GM12878 (cell line): ENCODE results near the gene KCNIP3. TPM values are rescaled to one million over a fixed set of nuclear protein-coding genes. Genes with fewer than 3 reads are reported as not detected.
A peak's percentile ranks its signal among the peaks of the same experiment; 100 is the strongest.

Experiments
- ATAC-seq: fragments of 200-7000 bp; cut with Tn5 transposase; 3 replicates; pipeline ENCODE4 v1.9.1; 2020; ENCODE audit warnings: mild to moderate bottlenecking, moderate library complexity
- BruUV-seq: library from RNA; stranded (reverse); fragments of 400-500 nt; replicated peaks from 2 replicates; lab custom pipeline; 2021; lab: Mats Ljungman, UMichigan
- CTCF ChIA-PET: fragments of 300-600 bp; sonication (Branson Sonifier 250); formaldehyde crosslinking; extraction: SDS; loops from one replicate; lab custom pipeline; 2021; ENCODE audit warnings: inconsistent platforms; lab: Yijun Ruan, JAX
- POLR2A ChIA-PET: fragments of 350-600 bp; formaldehyde crosslinking; extraction: SDS; loops from one replicate; lab custom pipeline; 2021; ENCODE audit warnings: inconsistent platforms; lab: Charles Lee
- RAD21 ChIA-PET: fragments of 300-600 bp; sonication (Branson Sonifier 250); formaldehyde crosslinking; loops from one replicate; lab custom pipeline; 2023; ENCODE audit warnings: antibody characterized with exemption; ENCODE audit not compliant: unreplicated experiment; lab: Charles Lee
- SMC1A ChIA-PET: fragments of 300-600 bp; sonication (Branson Sonifier 250); formaldehyde crosslinking; loops from one replicate; lab custom pipeline; 2023; ENCODE audit not compliant: unreplicated experiment, uncharacterized antibody; lab: Charles Lee
- DNase-seq: peaks from one replicate; pipeline ENCODE4 v3.0.0-alpha.2; 2011; ENCODE audit warnings: low read depth, low spot score
- FAIRE-seq: peaks from 3 replicates; lab custom pipeline; 2011; peaks lifted over from hg19 to GRCh38; lab: Jason Lieb, UNC
- H2AFZ ChIP-seq: 2 replicates; pipeline ENCODE4 v1.6.0; 2011; ENCODE audit warnings: low read depth, low read length, control low read depth; ENCODE audit not compliant: control insufficient read depth
- H3K27ac ChIP-seq: 2 replicates; pipeline ENCODE4 v1.5.1; 2011; ENCODE audit warnings: control low read depth; ENCODE audit not compliant: control insufficient read depth, insufficient read depth
- H3K27me3 ChIP-seq, 2 experiments: replicated peaks in 1 of 2; 2 replicates each; pipeline versions ENCODE4 v1.6.0 to v1.6.1; 2011; ENCODE audit warnings: low read length in 1 of 2; ENCODE audit not compliant: control insufficient read depth in 2 of 2, insufficient read depth in 2 of 2
- H3K36me3 ChIP-seq, 2 experiments: 2 replicates each; pipeline ENCODE4 v1.5.1; 2011; ENCODE audit warnings: low read length in 1 of 2; ENCODE audit not compliant: control insufficient read depth in 2 of 2, insufficient read depth in 2 of 2
- H3K4me1 ChIP-seq: 2 replicates; pipeline ENCODE4 v1.6.1; 2011; ENCODE audit warnings: mild to moderate bottlenecking, low read length, moderate library complexity, mixed read lengths; ENCODE audit not compliant: control insufficient read depth, insufficient read depth
- H3K4me2 ChIP-seq: 2 replicates; pipeline ENCODE4 v1.6.0; 2011; ENCODE audit warnings: control low read depth; ENCODE audit not compliant: control insufficient read depth, insufficient read depth
- H3K4me3 ChIP-seq: fragments of 200-600 bp; sonication (generic); 2 replicates; pipeline ENCODE4 v1.5.1; 2016
- H3K79me2 ChIP-seq: 2 replicates; pipeline ENCODE4 v1.6.0; 2011; ENCODE audit warnings: low read length; ENCODE audit not compliant: control insufficient read depth, insufficient read depth
- H3K9ac ChIP-seq: 2 replicates; pipeline ENCODE4 v1.8.0; 2011; ENCODE audit warnings: low read length, control low read depth, mixed read lengths; ENCODE audit not compliant: control insufficient read depth, insufficient read depth
- H3K9me3 ChIP-seq: replicated peaks from 3 replicates; pipeline ENCODE4 v1.5.1; 2011; ENCODE audit warnings: mild to moderate bottlenecking, low read length; ENCODE audit not compliant: control insufficient read depth, insufficient read depth
- H4K20me1 ChIP-seq: 2 replicates; pipeline ENCODE4 v1.6.0; 2011; ENCODE audit not compliant: control insufficient read depth, insufficient read depth
- BRCA1 ChIP-seq: IDR thresholded peaks from 2 replicates; pipeline ENCODE4 v1.6.1; 2011; ENCODE audit warnings: low read depth, low read length, improper control_type of control experiment
- CBX3 ChIP-seq: fragments of 200-600 bp; sonication (generic); IDR thresholded peaks from 2 replicates; pipeline ENCODE4 v1.6.1; 2016; ENCODE audit warnings: low read depth, borderline replicate concordance
- EZH2 ChIP-seq: IDR thresholded peaks from 2 replicates; pipeline ENCODE4 v1.6.1; 2012; ENCODE audit warnings: low read depth, mild to moderate bottlenecking, control low read depth, inconsistent platforms, low read length, borderline replicate concordance; ENCODE audit not compliant: control insufficient read depth
- GABPA ChIP-seq: IDR thresholded peaks from 2 replicates; pipeline ENCODE4 v1.6.1; 2014; ENCODE audit warnings: antibody characterized with exemption, low read depth, mild to moderate bottlenecking, inconsistent platforms
- IKZF2 ChIP-seq, 2 experiments: fragments of 450-650 bp; IDR thresholded peaks; 2 replicates each; pipeline ENCODE4 v1.6.1; 2017; ENCODE audit warnings: mild to moderate bottlenecking in 2 of 2, moderate library complexity in 2 of 2
- IRF4 ChIP-seq: IDR thresholded peaks from 2 replicates; pipeline ENCODE4 v1.6.1; 2011; ENCODE audit warnings: low read depth, low read length
- MLLT1 ChIP-seq: fragments of 450-650 bp; IDR thresholded peaks from 2 replicates; pipeline ENCODE4 v1.6.1; 2016; ENCODE audit warnings: mild to moderate bottlenecking
- MTA3 ChIP-seq: IDR thresholded peaks from 2 replicates; pipeline ENCODE4 v1.6.1; 2012; ENCODE audit warnings: low read length, inconsistent platforms, borderline replicate concordance
- NFXL1 ChIP-seq: fragments of 450-650 bp; IDR thresholded peaks from 2 replicates; pipeline ENCODE4 v1.6.1; 2017; ENCODE audit warnings: antibody characterized with exemption, mild to moderate bottlenecking, borderline replicate concordance
- PAX8 ChIP-seq: fragments of 450-650 bp; IDR thresholded peaks from 2 replicates; pipeline ENCODE4 v1.6.1; 2017; ENCODE audit warnings: mild to moderate bottlenecking, moderate library complexity
- POLR2AphosphoS5 ChIP-seq: IDR thresholded peaks from 2 replicates; pipeline ENCODE4 v1.6.1; 2011; ENCODE audit warnings: mild to moderate bottlenecking, low read length, inconsistent platforms
- STAT3 ChIP-seq: IDR thresholded peaks from 2 replicates; pipeline ENCODE4 v1.6.1; 2011; ENCODE audit warnings: low read depth, low read length, improper control_type of control experiment
- YBX1 ChIP-seq: fragments of 450-650 bp; IDR thresholded peaks from 2 replicates; pipeline ENCODE4 v1.6.1; 2016; ENCODE audit warnings: antibody characterized with exemption
- ZNF592 ChIP-seq: fragments of 450-650 bp; IDR thresholded peaks from 2 replicates; pipeline ENCODE4 v1.6.1; 2017; ENCODE audit warnings: mild to moderate bottlenecking, moderate library complexity
- ZNF622 ChIP-seq: fragments of 450-650 bp; IDR thresholded peaks from 2 replicates; pipeline ENCODE4 v1.6.1; 2017; ENCODE audit warnings: mild to moderate bottlenecking, inconsistent platforms
- WGBS: methylation state at CpG from one replicate; pipeline ENCODE4 v1.1.6; 2016; ENCODE audit warnings: low lambda C conversion rate; ENCODE audit not compliant: insufficient replicate concordance, insufficient coverage; ENCODE audit errors: missing lambda C conversion rate; 5-methylcytosine and 5-hydroxymethylcytosine counted together
- in situ Hi-C: fragments of 300-500 bp; cut with MboI; formaldehyde crosslinking; loops from 9 replicates; pipeline ENCODE4 v1.14.3; 2018; ENCODE audit warnings: mixed read lengths
- intact Hi-C: fragments of 100-400 bp; cut with micrococcal nuclease; formaldehyde crosslinking; loops from one replicate; pipeline ENCODE4 v1.14.2; 2022; ENCODE audit not compliant: unreplicated experiment
- polyA plus RNA-seq, 11 experiments: library from polyadenylated mRNA; depleted of rRNA in 4 of 11; unstranded in 6 of 11; stranded (reverse) in 5 of 11; fragments of >200 nt; fragmentation: Nextera tagmentation in 4 of 11; fragmentation: Illumina TruSeq in 1 of 11; extraction: Ambion mirVana in 4 of 11; extraction: Trizol in 1 of 11; gene quantifications; 1 replicate in 1 of 11; 2 replicates in 10 of 11; pipeline versions ENCODE4 v1.2.1 to v1.2.3, GENCODE V29; 2011 to 2016; ENCODE audit warnings: inconsistent platforms in 2 of 11, missing spikeins in 2 of 11, low read depth in 1 of 11
- total RNA-seq, 4 experiments: library from RNA; depleted of rRNA in 3 of 4; stranded (reverse); fragments of >200 nt in 3 of 4; fragmentation: Illumina TruSeq in 1 of 4; extraction: Trizol in 1 of 4; gene quantifications; 2 replicates each; pipeline versions ENCODE4 v1.2.1 to v1.2.3, GENCODE V29; 2013 to 2021
- TF ChIP-seq, protein P1 (sequence below): fragments of 450-650 bp; formaldehyde crosslinking; IDR thresholded peaks from 2 replicates; pipeline ENCODE4 v1.5.0; 2022; ENCODE audit warnings: mild to moderate bottlenecking, missing genetic modification characterization

The KCNIP3 gene
- total and polyA plus RNA-seq, 10 of the 15 experiments (the other 5 are each of a cell fraction or from before 2014, with no cell fraction given) = not detected

DNA sequence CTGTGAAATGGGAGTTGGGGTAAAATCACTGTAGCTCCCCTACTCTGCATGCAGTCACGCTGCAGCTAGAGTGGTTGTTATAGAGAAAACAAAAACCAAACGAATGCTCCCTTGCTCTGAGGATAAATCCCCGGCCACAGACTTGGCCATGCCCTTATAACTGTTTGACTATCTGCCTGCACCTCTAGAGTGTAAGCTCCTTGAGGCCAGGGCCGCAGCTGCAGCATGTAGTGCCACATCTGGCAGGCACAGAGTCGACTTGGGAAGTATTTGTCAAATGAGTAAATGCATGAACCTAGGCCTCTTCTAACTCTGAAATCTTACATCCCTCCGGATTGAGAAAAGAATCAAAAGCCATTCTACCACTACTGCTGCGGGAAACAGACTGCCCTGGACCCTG is 35.9 kb downstream of the KCNIP3 start (continued):
- no peak for TF ChIP-seq IKZF2 (IDR thresholded peaks at IDR 0.05)
- TF ChIP-seq, all 136 proteins: peak for 0

GRCh38 chr2:95333888-95334338 is 36.8 kb downstream of the KCNIP3 start:
- no peak overlapping the region for H3K4me2 ChIP-seq
- H3K9me3 ChIP-seq = no peaks in the 10 kb centered on the region
- no peak overlapping the region for H3K27ac ChIP-seq
- ChIA-PET POLR2A (no interaction called here), CTCF (no interaction called here), SMC1A (no interaction called here), RAD21 (interaction anchor here (1.2 kb wide), 1 partner anchor 11 kb away, joined by 3 read pairs; no protein-coding TSS in a partner anchor)
- in situ Hi-C loops = no loop called here
- no peak for DNase-seq
- no peak overlapping the region for H3K9ac ChIP-seq
- H3K27me3 ChIP-seq = no peaks in the 10 kb centered on the region; a peak in 1 of 4 replicates
- no peaks in the 10 kb centered on the region for H3K79me2 ChIP-seq
- no TSS peak for BruUV-seq
- ATAC-seq = peak; percentile 50
- H3K36me3 ChIP-seq = no peaks in the 10 kb centered on the region
- intact Hi-C loops = no loop called here
- H4K20me1 ChIP-seq = no peaks in the 10 kb centered on the region
- WGBS = 29% methylated on average over 11 of the region's 11 CpGs
- no peak overlapping the region for H3K4me3 ChIP-seq
- no peaks in the 10 kb centered on the region for H3K4me1 ChIP-seq
- no peak for FAIRE-seq
- no peak overlapping the region for H2AFZ ChIP-seq
- TF ChIP-seq BRCA1 (no peak), MLLT1 (no peak), PAX8 (no peak), POLR2AphosphoS5 (no peak), YBX1 (no peak), ZNF592 (no peak), IRF4 (no peak), MTA3 (no peak), STAT3 (no peak), EZH2 (no peak), CBX3 (no peak), NFXL1 (no peak), ZNF622 (no peak), GABPA (no peak)
- TF ChIP-seq, protein P1, sequence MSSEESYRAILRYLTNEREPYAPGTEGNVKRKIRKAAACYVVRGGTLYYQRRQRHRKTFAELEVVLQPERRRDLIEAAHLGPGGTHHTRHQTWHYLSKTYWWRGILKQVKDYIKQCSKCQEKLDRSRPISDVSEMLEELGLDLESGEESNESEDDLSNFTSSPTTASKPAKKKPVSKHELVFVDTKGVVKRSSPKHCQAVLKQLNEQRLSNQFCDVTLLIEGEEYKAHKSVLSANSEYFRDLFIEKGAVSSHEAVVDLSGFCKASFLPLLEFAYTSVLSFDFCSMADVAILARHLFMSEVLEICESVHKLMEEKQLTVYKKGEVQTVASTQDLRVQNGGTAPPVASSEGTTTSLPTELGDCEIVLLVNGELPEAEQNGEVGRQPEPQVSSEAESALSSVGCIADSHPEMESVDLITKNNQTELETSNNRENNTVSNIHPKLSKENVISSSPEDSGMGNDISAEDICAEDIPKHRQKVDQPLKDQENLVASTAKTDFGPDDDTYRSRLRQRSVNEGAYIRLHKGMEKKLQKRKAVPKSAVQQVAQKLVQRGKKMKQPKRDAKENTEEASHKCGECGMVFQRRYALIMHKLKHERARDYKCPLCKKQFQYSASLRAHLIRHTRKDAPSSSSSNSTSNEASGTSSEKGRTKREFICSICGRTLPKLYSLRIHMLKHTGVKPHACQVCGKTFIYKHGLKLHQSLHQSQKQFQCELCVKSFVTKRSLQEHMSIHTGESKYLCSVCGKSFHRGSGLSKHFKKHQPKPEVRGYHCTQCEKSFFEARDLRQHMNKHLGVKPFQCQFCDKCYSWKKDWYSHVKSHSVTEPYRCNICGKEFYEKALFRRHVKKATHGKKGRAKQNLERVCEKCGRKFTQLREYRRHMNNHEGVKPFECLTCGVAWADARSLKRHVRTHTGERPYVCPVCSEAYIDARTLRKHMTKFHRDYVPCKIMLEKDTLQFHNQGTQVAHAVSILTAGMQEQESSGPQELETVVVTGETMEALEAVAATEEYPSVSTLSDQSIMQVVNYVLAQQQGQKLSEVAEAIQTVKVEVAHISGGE (CRISPR knock-in tag) = no peak
